Measurements from ENCODE around the gene AKAP11.

AKAP11 gene

DNA sequence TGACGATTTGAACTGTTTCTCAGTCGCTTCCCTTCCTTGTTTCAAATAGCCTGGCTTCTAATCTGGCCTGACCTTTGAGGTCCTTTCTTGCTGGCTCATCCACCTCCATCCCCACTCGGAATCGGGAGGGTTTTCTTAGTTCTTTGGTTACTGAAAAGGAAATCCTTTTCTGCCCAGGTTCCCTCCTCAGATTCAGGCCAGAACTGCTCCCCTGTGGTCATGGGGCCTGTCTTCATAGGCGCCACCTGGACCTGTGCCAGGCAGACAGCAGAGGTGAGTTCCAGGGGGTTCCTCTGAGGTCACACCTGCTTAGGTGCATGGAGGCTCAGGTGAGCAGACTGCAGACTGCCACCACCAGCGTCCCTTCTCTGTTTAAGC, 62.4 kb downstream of the AKAP11 start:
- DNase-seq: no peak

DNA sequence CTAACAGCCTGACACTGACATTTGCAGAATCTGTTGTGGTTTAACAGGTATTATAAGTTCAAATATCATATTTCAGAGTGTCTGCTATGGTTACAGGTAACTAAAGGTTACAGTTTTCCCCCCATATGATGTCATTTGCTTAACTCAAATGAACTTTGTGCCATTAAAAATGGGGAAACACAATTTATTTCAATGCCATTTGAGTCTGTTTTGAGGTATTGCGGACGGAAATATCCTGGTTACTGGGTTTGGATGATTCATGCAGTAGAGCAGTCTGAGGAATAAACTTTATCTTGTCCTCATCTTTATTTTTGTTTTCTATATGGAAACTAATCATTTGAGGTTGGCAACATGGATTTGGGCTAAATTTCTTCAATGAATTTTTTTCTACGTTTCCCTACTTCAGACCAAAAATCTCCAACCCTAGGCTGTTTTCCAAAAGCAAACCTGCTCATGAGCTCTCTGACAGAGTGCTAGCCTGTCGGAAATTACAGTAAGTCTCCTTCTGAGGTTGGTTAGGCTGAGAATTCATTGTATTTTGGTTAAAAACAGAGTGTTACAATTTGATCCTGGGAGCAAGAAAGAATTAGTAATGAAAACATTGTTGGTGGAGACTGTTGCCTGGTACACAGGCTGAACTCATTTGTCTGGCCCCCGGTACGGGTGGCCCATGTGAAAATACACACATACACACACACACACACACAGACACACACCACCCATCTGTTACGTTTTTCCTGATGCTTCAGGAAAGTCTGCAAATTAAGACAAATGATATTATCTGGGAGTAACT, 66.1 kb downstream of the AKAP11 start:
- DNase-seq: no peak

DNA sequence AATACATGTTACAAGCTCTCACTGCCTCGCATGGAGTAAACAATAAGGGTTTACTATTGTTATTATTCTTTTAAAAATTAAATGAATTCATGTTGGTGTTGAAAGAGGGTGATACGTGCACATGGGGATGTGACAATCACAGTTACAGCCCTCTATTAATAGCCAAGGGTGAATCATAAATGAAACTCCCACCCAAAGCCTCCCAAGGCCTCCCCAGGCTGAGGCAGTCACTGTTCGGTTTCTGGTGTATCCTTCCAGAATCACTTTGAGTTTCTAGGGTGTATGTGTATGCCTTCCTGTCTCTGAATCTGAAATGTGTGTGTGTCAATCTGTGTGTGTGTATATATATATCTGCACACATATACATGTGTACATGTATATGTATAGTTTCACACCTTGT, 73.4 kb downstream of the AKAP11 start:
- DNase-seq: no peak

GRCh38 chr13:42348576-42348975, 76.6 kb downstream of the AKAP11 start:
- DNase-seq: no peak

DNA sequence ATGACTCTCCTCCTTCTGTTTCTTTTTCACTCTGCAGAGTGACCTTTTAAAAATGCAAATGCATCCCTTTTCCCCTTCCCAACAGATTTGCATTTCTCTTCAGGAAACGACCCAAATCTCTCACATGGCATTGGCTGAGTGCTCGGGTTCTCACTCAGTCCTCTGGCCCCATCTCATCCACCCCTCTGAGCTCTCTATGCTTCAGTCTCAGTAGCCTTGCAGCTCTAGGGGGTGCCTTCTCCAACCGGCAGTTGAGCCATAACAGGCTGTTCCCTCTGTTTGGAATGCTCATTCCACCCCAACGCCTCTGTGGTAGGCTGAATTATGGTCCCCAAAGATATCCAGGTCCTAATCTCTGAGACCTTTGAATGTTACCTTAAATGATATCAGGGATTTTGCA, 78.2 kb downstream of the AKAP11 start:
- DNase-seq: no peak

DNA sequence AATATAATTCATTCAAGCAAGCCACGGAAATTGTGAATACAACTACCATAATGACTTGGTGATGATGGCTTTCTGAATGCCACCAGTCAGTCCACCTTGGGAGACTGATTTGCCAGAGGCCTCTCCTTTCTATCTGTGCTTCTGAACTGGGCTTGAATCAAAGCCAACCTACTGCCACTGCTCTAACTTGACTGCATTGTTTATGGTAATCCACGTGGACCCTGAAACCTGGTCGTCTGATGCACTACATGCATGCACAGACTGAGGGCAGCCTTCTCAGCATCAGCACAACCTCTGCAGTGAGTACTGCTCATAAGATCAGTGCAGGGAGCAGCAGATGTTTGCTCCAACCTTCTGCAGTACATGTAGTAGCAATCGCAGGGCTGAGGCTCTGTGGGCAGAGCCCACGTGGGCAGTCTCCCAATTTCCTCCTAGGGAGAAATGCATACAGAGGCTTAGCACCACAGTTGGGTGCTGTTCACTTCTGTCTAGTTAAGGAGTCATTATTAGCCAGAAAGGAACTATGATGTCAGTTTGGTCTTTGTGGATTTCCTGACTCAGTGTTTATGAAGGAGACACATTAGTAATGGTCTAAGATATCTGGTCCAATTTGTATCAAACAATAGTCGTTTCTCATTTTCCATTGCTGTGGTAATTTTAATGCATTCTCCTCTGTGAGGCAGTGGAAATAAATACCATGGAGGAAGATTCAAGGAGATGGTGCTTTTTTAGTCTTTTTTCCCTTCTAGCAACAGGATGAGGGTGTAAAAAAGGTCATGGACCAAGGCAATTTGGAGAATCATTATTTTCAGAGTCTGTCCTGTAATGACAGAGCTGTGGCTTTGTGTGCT, 82.5 kb downstream of the AKAP11 start:
- peak; percentile 42 for DNase-seq

DNA sequence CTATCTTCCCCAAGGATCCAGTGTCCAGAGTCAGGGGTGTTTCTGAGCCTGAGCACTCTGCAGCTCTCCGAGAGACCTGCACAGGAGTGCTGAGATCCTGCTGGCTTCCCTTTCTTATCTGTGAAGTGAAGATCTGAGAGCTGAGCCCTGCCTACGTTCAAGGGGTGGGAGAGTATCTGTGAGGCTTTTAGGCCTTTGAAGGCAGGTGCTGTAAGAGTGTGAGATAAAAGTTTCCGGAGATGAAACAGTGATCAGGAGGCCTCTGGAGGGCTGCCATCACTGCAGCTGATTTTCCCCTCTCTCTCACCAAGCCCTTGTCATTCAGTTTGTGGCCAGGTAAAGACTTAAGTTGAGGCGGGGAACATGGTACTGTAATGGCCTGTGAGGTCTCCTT, 83.1 kb downstream of the AKAP11 start:
- peak; percentile 62 for DNase-seq

DNA sequence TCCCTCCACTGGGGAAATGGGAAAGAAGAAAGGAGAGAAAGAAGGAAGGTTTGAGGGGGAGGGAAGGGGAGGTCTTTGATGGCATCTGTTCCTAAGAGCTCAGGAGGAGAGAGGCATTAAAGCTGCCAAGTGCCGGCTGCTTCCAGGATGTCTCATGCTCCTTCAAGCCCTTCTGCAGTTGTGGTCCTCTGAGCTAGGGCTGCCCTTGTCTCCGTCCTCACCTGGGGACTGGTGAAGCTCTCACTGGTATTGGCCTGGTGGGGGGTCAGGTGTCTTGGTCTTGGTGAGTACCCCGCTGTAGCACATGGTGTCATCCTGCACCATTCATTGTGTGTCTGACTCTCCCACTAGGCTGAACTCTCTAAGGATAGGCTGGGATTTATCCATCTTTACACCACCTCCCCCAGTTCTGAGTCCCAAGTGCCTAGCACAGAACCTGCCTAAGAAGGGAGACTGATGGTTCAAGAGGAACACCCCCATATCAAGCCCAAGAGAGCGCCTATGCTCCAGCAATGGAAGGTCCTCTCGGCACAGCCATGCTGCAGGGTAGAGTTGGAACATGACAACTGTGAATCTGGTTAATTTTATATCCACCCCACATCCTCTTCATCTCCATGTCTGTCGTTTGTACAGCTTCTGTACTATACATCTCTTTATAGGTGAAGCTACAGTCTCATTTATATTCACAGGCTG, 83.7 kb downstream of the AKAP11 start:
- DNase-seq: no peak

GRCh38 chr13:42356184-42356575, 84.2 kb downstream of the AKAP11 start:
- DNase-seq: no peak

DNA sequence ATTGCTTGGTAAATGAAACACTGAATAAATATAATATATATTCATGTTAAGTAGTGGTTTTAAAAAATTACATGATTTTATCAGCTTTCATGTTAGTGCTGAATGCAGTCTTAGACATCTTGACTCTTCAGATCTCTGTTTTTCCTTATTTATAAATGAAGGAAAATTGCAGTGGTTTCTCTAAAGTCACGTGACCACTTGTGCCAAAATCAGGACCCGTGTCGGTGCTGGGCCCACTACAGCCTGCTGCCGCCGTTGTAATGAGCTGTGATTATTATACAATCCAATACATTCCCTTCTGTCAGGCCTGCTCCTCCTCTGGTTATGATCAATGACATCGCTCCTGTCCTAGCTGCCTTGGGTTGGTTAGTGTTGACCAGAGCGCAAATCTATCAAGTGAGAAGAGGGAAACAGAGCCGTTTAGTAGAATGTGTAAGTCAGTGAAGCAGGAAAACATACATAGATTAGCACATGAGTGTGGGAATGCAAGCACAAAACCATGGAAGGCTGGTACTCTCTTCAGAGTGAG, 88.2 kb downstream of the AKAP11 start:
- DNase-seq: no peak

DNA sequence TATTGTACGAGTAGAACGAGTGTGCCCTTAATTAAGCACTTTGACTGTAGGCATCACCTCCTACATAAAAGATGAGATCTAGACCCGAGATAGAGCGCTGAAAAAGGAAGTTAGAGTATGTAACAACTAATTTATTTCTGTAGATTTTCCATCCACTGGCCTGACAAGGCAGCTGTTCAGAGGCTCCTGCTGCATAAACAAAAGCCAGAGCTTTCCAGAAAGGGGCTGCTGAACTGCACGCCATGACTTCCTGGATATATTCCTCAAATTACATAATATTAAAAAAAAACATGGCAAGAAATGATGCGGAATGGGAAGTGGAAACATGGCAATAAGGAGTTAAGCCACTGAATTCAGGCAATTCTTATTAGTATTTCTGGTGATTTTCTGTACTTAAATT, 89.7 kb downstream of the AKAP11 start:
- no peak for DNase-seq

- no peak for DNase-seq
Measured at GRCh38 chr13:42363941-42364612, 92.1 kb downstream of the AKAP11 start.

- no peak for DNase-seq
Measured at GRCh38 chr13:42364613-42365000, 92.7 kb downstream of the AKAP11 start.

GRCh38 chr13:42367831-42368230, 95.9 kb downstream of the AKAP11 start:
- DNase-seq: no peak

GRCh38 chr13:42369071-42369797, 97.3 kb downstream of the AKAP11 start:
- no peak for DNase-seq

DNA sequence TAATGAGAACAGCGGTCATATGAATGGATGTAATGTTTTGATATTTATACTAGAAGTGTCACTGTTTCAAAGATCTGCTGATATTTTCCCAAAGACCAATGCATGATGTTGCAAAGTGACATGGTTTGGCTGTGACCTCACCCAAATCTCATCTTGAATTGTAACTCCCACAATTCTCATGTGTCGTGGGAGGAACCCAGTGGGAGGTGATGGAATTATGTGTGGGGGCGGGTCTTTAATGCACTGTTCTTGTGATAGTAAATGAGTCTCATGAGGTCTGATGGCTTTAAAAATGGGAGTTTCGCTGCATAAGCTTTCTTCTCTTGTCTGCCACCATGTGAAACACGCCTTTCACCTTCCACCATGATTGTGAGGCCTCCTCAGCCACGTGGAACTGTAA, 98.3 kb downstream of the AKAP11 start:
- DNase-seq: no peak

Measured in CD4-positive, alpha-beta T cell treated with Interleukin-12 subunit alpha and Interleukin-12 subunit beta, for 1 hour (primary cell).